ENCODE results near the gene TBC1D8. TPM values are rescaled to one million over a fixed set of nuclear protein-coding genes. Genes with fewer than 3 reads are reported as not detected.

The TBC1D8 gene
- total RNA-seq, 1 experiment from 2014 or later = 5.1 TPM

GRCh38 chr2:100991404-100991773 lies 159.8 kb downstream of the TBC1D8 start:
- intact Hi-C loops (cut with micrococcal nuclease; ENCODE audit: unreplicated experiment) = no loop called here
- Histone ChIP-seq H3K27ac (ENCODE audit: low read depth, low read length, poor library complexity, severe bottlenecking) (no peak overlapping the region), H3K9me3 (ENCODE audit: low read depth, low read length, poor library complexity, severe bottlenecking) (no peaks in the 10 kb centered on the region), H3K27me3 (replicated peaks; ENCODE audit: insufficient read depth, low read depth, low read length, poor library complexity) (no peaks in the 10 kb centered on the region), H3K4me3 (ENCODE audit: low read depth, low read length, poor library complexity, severe bottlenecking) (no peak overlapping the region), H3K4me1 (ENCODE audit: insufficient read depth, low read length, poor library complexity, severe bottlenecking) (no peaks in the 10 kb centered on the region), H3K36me3 (ENCODE audit: insufficient read depth, low read length, poor library complexity, severe bottlenecking) (no peaks in the 10 kb centered on the region)
- CTCF ChIA-PET = no interaction called here
- TF ChIP-seq EZH2 (IDR thresholded peaks at IDR 0.05; ENCODE audit: borderline replicate concordance, low read depth, low read length, poor library complexity, severe bottlenecking) = no peak
- no peak for TF ChIP-seq CTCF (conservative IDR thresholded peaks at IDR 0.05; ENCODE audit: low read depth, low read length)
- no TSS peak for BruUV-seq (replicated peaks)
- DNase-seq (ENCODE audit: low spot score) = no peak
- POLR2A ChIA-PET (ENCODE audit: low non-redundant PET) = no interaction called here

GRCh38 chr2:100990650-100991403 lies 160.4 kb downstream of the TBC1D8 start:
- intact Hi-C loops (cut with micrococcal nuclease; ENCODE audit: unreplicated experiment) = no loop called here
- CTCF ChIA-PET = no interaction called here
- Histone ChIP-seq H3K9me3 (ENCODE audit: low read depth, low read length, poor library complexity, severe bottlenecking) (no peaks in the 10 kb centered on the region), H3K4me3 (ENCODE audit: low read depth, low read length, poor library complexity, severe bottlenecking) (no peak overlapping the region), H3K27me3 (replicated peaks; ENCODE audit: insufficient read depth, low read depth, low read length, poor library complexity) (no peaks in the 10 kb centered on the region), H3K36me3 (ENCODE audit: insufficient read depth, low read length, poor library complexity, severe bottlenecking) (no peaks in the 10 kb centered on the region), H3K4me1 (ENCODE audit: insufficient read depth, low read length, poor library complexity, severe bottlenecking) (no peaks in the 10 kb centered on the region), H3K27ac (ENCODE audit: low read depth, low read length, poor library complexity, severe bottlenecking) (no peak overlapping the region)
- POLR2A ChIA-PET (ENCODE audit: low non-redundant PET) = interaction anchor here (0.7 kb wide), 1 partner anchor 11 kb away, joined by 4 read pairs; the partner anchor contains the start of gene RPL31
- TF ChIP-seq CTCF (conservative IDR thresholded peaks at IDR 0.05; ENCODE audit: low read depth, low read length) = no peak
- no peak for TF ChIP-seq EZH2 (IDR thresholded peaks at IDR 0.05; ENCODE audit: borderline replicate concordance, low read depth, low read length, poor library complexity, severe bottlenecking)
- no TSS peak for BruUV-seq (replicated peaks)
- DNase-seq (ENCODE audit: low spot score) = no peak

- BruUV-seq (replicated peaks) = no TSS peak
- POLR2A ChIA-PET (ENCODE audit: low non-redundant PET) = interaction anchor here (0.7 kb wide), 1 partner anchor 12 kb away, joined by 4 read pairs; the partner anchor contains the start of gene RPL31
These were observed 161.0 kb downstream of the TBC1D8 start for GRCh38 chr2:100990166-100990565.

More at GRCh38 chr2:100990166-100990565, 161.0 kb downstream of the TBC1D8 start:
- H3K4me1 ChIP-seq (ENCODE audit: insufficient read depth, low read length, poor library complexity, severe bottlenecking) = no peaks in the 10 kb centered on the region
- DNase-seq (ENCODE audit: low spot score) = no peak
- no peaks in the 10 kb centered on the region for H3K36me3 ChIP-seq (ENCODE audit: insufficient read depth, low read length, poor library complexity, severe bottlenecking)
- no peaks in the 10 kb centered on the region for H3K9me3 ChIP-seq (ENCODE audit: low read depth, low read length, poor library complexity, severe bottlenecking)
- H3K27me3 ChIP-seq (replicated peaks; ENCODE audit: insufficient read depth, low read depth, low read length, poor library complexity) = no peaks in the 10 kb centered on the region
- intact Hi-C loops (cut with micrococcal nuclease; ENCODE audit: unreplicated experiment) = no loop called here
- CTCF ChIA-PET = no interaction called here
- no peak overlapping the region for H3K4me3 ChIP-seq (ENCODE audit: low read depth, low read length, poor library complexity, severe bottlenecking)
- H3K27ac ChIP-seq (ENCODE audit: low read depth, low read length, poor library complexity, severe bottlenecking) = no peak overlapping the region
- TF ChIP-seq EZH2 (IDR thresholded peaks at IDR 0.05; ENCODE audit: borderline replicate concordance, low read depth, low read length, poor library complexity, severe bottlenecking) = no peak
- no peak for TF ChIP-seq CTCF (conservative IDR thresholded peaks at IDR 0.05; ENCODE audit: low read depth, low read length)

Measured in A673 (cell line).